Activated CD4-positive, alpha-beta T cell treated with anti-CD3 and anti-CD28 coated beads, Interleukin-2, Interleukin-6, amounts not matched to agents 100 ng/mL and 50 ng/mL, durations not matched to agents 16 hours and 8 hours (primary cell): ENCODE results near the gene DCTD.

Experiments used
- DNase-seq: peaks from one replicate; pipeline ENCODE4 v3.0.0-alpha.2; 2020

The DCTD gene

GRCh38 chr4:182917182-182918043, at the start of gene DCTD:
Gene DCTD, minus strand, starts transcription at chr4:182917386. Its CDS starts 1,818 bp downstream, at chr4:182915568.
- DNase-seq, result peak; percentile 83

GRCh38 chr4:182960746-182961145, 43.6 kb upstream of the DCTD start:
- no peak for DNase-seq

- no peak for DNase-seq
These were observed 43.0 kb upstream of the DCTD start for GRCh38 chr4:182960228-182960627.

- DNase-seq, result no peak
These were observed 38.2 kb upstream of the DCTD start for GRCh38 chr4:182955411-182955810.

- DNase-seq, result no peak
These were observed 27.5 kb upstream of the DCTD start for GRCh38 chr4:182944484-182945213.

DNA sequence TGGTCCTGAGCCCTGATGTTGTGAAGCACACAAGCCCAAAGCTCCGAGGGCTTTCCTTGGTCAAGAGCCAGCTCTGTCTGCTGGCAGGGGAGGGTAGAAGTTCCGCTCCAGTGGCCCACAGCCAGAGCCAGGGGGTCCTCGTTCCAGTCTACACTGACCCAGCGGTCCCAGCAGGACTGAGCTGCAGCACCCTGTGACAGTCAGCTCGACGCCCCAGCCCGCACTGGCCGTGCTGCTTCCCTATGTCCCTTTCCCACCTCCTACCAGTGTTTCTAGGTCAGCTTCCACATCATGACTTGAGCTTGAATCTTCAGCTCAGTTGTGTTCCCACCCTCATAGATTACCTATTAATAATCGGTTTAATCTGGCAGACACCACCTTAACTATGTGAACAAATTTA, 22.5 kb upstream of the DCTD start:
- DNase-seq, result no peak

- DNase-seq, result peak; percentile 78
These were observed 21.0 kb upstream of the DCTD start for GRCh38 chr4:182938205-182938645.

DNA sequence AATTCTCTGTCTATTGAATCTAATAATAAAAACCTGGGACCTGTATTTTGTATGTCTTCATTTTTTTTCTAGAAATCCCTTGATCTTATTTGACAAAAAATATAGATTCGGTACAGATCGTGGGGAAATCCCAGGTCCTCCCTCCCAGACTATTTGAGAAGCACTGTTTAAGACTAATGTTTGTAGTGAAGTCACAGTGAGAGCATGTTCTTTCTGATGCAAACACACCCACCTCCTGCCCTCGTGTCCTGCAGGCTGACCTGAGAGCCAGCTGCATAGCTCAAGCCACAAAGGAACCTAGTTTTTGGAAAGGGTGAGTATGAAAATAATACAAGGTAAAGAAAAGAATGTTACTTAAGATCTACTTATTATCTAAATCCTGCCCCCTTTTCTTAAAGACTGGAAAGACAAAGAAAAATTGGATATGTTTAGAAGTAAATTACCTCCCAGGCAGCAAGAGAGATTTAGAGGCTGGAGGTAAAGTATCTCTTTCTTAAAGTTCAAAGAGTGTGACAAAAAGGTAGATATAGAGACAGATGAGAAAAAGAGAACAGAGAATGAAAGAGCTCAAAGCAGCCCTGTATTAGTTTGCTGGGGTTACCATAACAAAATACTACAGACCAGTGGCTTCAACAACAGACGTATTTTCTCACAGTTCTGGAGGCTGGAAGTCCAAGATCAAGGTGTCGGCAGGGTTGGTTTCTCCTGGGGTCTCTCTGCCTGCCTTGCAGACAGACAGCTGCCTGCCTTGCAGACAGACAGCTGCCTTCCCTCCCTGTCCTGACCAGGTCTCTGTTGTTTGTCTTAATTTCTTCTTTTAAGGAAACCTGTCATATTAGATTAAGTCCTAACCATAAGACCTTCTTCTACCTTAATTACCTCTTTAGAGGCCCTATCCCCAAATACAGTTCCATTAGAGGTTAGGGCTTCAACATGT, 20.4 kb upstream of the DCTD start:
- no peak for DNase-seq

DNA sequence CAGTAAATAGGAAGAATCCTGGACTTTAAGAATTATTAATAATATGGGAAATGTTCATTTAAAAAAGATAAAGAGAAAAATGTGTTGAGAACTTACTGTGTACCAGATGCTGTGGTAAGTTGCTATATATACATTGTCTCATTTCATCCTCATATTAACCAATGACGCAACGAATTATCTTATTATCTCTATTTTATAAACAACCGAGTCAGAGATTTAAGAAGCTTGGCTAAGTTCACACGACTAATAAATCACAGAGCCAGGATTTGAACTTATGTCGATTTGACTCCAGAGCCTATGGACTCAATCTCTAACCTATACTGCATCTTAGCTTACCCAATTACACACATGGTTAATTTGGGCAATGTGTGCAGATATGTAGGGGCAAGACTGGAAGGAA, 15.5 kb upstream of the DCTD start:
- no peak for DNase-seq

DNA sequence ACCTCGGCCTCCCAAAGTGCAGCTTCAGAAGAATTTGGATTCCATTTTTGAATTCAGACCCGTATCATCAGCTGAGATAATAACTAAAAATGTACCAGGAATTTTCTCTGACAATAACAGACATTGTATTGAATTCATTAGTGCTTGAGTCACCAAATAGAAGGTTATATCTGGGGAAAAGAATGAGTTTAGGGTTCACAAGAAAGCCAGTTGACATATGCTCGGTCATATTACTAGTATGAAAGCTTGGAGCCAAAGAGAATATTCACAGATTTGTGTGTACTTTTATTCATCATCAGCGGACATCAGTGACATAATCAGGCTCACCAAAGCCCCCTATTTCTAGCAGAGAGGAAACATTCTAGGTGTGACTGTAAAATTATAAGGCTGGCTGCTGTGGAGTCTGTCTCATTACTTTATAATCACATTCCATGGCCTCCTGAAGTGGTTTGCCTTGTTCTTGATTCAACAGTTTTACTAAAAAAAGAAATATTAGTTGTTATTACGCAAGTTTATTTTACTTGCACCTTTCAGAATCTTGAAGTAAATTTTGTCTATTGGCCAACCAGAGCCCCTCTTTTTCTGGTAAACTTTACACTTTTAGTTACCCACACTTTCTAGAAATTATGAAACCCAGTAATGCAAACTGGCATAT, 14.6 kb upstream of the DCTD start:
- DNase-seq, result no peak

GRCh38 chr4:182930889-182931288, 13.7 kb upstream of the DCTD start:
- no peak for DNase-seq

DNA sequence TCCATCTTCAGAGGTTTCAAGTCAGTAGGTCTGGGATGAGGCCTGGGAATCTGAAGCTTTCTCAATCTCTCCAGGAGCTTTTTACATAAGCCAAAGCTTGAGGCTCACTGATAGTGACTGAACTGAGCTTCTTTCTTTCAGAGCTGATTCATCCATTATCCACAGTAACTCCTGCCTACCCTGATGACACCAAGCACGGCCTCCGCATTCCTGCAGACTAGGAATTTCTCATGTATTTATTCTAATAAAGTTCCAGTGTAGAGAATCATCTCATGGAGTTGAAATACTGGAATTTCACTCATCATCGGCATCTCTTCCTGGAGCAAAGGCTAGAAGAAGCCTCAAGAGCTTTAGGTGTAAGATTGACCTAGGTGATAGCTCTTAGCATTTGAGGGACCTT, 12.1 kb upstream of the DCTD start:
- no peak for DNase-seq

- DNase-seq, result peak; percentile 44
These were observed 10.9 kb upstream of the DCTD start for GRCh38 chr4:182928061-182928460.

DNA sequence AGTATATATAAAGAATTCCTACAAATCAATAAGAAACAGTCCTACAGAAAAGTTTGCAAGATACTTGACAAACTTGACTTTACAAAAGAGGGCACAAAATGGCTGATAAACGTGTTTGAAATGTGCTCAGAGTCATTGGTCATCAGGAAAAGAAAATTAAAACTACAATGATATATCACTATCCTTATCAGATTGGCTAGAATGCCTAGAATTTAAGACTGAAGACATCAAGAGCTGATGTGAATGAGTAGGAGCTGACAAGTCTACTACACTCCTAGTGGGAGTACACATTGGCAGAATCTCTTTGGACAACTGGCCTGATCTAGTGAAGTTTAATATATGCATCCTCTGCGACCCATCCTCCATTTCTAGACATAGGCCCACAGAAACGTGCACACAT, 10.3 kb upstream of the DCTD start:
- no peak for DNase-seq

DNA sequence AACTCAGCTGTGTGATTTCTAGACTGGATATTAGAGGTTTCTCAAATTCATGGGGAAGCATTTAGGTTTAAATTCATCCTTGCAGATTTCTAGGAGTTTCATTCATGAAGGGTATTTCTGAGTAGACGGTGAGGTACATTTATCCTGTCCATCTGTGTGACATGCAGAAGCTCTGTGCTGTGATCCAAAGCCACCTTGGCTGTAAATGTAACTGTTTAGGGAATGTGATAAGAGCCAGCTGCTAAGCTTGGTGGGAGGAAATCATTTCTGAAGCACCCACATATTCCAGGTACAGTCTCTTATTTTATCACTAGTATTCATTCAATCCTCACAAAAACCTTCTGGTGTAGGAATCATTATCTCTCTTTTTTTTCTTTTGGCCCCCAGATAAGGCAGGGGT, 8.7 kb upstream of the DCTD start:
- no peak for DNase-seq

- DNase-seq, result peak; percentile 66
These were observed 8.1 kb upstream of the DCTD start for GRCh38 chr4:182925298-182925757.

DNA sequence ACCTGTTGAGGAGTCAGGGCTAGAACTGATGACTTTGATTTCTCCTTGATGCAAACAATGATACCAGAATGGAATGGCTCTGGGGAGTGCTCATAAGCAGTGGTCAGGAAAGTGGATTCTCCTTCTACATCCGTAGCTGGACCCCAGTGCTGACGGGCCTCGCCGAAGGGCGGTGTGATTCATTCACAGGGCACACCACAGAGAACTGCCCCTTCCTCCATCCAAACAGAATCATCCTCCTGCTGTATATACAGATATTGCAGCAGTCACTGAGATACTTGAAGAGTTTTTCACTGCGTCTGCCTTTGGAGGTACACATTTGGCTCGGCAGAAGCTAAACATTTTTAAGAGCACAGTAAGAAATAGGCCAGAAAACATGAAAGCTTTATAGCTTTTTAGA, 7.3 kb upstream of the DCTD start:
- DNase-seq, result no peak

DNA sequence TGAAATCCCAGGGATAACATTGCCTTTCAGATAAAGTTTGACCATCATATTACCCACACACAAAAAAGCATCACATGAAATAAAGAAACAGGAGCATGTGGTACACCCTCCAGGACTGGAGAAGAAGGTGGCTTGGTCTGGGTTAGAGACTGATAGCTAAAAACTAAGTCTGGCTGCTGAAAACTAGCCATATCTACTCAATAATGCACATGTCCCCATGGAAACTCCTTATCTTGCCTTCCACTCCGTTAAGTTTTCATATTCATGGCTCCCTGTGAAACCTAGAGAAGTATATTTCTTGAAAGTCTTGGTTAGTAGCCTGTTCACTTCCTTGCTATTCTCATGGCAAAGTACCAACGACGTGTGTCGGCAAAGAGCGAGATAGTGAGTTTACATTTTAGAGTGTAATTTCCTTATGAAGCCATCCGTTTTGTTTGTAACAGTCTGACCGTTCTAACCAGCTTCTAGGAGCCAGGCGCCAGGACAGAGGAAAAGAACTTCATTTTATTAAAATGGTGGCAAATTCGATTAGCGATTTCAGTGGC, 6.7 kb upstream of the DCTD start:
- no peak for DNase-seq

DNA sequence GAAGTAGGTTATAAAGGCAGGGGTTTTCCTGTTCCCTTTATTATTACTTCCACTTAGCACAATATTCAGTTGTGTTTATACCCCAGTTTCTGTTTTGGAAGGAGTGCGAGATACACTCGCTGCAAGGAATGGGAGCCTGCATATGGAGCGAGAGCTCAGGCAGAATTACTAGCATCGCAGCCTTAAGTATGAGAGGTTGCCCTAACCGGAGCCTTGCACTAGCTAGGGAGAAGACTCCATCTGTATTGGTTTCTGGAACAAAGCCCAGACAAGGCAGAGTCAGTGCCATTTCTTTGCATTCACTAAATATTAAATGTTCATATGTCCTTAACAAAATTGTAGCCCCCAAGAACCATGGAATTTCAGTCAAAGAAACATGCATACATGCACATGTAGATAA, 6.2 kb upstream of the DCTD start:
- DNase-seq, result no peak

DNA sequence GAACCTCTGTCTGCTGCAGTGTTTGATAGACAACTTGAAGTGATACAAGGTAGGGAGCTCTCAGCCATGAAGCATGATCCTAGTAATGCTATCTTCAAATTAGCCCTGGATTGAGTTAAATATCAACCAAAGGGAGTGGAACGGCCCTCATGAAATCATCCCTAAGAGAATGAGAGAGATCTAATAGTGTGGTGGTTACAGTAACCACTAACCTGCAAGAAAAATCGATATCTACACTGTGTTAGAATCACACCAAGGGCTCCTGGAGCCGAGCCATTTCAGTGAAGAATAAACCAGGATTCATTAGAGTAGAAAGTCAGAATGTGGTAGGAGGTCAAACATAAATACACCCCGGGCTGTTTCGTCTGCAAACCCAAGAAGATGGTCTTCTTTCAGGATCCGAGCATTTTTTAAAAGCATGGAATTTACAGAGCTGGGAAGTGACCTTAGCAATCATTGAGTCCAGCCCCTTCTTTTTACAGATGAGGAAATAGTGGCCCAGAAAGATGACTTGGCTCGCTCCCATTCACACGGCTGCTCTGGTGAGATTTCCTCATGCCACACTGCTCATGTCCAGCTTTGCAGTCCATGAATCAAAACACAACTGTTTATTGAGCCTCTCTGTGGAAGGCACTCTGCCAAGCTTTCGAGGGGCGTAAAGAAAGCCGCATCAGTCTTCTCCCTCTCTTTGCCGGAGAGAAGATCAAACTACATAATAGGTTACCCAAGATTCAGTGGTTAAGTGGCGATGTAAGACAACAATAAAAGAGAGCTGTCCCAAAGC, 5.5 kb upstream of the DCTD start:
- DNase-seq, result no peak

- DNase-seq, result no peak
These were observed 4.4 kb upstream of the DCTD start for GRCh38 chr4:182921608-182922007.
